ENCODE measurements around the gene ATG9B.

DNA sequence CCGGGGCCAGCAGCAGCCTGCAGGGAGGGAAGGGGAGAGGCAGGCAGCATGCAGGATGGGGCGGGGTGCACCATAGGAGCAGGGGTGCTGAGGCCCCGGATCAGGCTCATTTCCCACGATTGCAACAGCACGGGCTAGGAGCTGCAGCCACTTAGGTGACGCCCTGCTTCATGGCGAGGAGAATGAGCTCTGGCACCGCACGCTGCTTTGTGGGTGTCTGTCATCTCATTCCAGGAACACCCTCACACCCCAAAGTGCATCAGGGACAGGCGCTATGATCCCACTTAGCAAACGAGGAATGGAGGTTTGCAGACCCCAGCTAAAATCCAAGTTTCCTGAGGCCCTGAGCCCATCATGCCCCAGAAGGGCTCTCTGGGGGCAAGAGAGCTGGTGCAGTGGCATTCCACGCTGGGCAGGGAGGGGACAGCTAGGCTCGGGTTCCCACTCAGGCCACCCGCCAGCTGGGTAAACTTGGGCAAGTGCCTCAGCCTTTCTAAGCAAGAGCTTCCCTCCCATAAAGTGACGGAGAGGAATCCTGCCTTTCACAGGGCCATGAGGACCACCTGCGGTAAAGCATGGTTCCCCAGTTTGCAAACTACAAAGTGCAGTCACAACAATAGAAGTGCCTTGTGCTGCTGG is 55.4 kb downstream of the ATG9B start:
- TF ChIP-seq, protein P1, sequence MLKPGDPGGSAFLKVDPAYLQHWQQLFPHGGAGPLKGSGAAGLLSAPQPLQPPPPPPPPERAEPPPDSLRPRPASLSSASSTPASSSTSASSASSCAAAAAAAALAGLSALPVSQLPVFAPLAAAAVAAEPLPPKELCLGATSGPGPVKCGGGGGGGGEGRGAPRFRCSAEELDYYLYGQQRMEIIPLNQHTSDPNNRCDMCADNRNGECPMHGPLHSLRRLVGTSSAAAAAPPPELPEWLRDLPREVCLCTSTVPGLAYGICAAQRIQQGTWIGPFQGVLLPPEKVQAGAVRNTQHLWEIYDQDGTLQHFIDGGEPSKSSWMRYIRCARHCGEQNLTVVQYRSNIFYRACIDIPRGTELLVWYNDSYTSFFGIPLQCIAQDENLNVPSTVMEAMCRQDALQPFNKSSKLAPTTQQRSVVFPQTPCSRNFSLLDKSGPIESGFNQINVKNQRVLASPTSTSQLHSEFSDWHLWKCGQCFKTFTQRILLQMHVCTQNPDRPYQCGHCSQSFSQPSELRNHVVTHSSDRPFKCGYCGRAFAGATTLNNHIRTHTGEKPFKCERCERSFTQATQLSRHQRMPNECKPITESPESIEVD (tag by site-specific recombination; IDR thresholded peaks at IDR 0.05), result no peak
- TF ChIP-seq, protein P2, sequence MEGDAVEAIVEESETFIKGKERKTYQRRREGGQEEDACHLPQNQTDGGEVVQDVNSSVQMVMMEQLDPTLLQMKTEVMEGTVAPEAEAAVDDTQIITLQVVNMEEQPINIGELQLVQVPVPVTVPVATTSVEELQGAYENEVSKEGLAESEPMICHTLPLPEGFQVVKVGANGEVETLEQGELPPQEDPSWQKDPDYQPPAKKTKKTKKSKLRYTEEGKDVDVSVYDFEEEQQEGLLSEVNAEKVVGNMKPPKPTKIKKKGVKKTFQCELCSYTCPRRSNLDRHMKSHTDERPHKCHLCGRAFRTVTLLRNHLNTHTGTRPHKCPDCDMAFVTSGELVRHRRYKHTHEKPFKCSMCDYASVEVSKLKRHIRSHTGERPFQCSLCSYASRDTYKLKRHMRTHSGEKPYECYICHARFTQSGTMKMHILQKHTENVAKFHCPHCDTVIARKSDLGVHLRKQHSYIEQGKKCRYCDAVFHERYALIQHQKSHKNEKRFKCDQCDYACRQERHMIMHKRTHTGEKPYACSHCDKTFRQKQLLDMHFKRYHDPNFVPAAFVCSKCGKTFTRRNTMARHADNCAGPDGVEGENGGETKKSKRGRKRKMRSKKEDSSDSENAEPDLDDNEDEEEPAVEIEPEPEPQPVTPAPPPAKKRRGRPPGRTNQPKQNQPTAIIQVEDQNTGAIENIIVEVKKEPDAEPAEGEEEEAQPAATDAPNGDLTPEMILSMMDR (tag by site-specific recombination; IDR thresholded peaks at IDR 0.05), result no peak

Measured in HEK293 (cell line).